ENCODE results near the gene LATS2. TPM values are rescaled to one million over a fixed set of nuclear protein-coding genes. Genes with fewer than 3 reads are reported as not detected.
A peak's percentile ranks its signal among the peaks of the same experiment; 100 is the strongest.

The LATS2 gene
- total and polyA plus RNA-seq, 12 donors: 9.7 to 46.1 (median 25.2) TPM

GRCh38 chr13:21067848-21068247 is 6.5 kb upstream of the LATS2 start:
- 76 to 91% methylated on average over 4 of the region's 4 CpGs for WGBS, 2 donors
- H3K27me3 ChIP-seq: no peaks in the 10 kb centered on the region
- peaks cover 0 to 38% (median 0%) of the 10 kb centered on the region in 9 donors for H3K4me1 ChIP-seq
- H3K27ac ChIP-seq: no peak overlapping the region
- intact Hi-C loops (cut with DNase I): loop anchor here in 1 of 10 donors (10.0 kb wide), 1 partner anchor 73 kb away; no protein-coding TSS in a partner anchor
- ATAC-seq: no peak
- no peak overlapping the region for H3K4me3 ChIP-seq
- no peaks in the 10 kb centered on the region for H3K9me3 ChIP-seq
- no peaks in the 10 kb centered on the region for H3K36me3 ChIP-seq
- no peak for DNase-seq
- no peak for TF ChIP-seq CTCF (IDR thresholded peaks at IDR 0.05)

GRCh38 chr13:21066946-21067345 is 5.6 kb upstream of the LATS2 start:
- no peak for ATAC-seq
- H3K27ac ChIP-seq: no peak overlapping the region
- H3K36me3 ChIP-seq: no peaks in the 10 kb centered on the region
- H3K4me3 ChIP-seq: no peak overlapping the region
- intact Hi-C loops (cut with DNase I): loop anchor here in 1 of 10 donors (10.0 kb wide), 1 partner anchor 72 kb away; no protein-coding TSS in a partner anchor
- 94 to 96% methylated on average over 4 of the region's 4 CpGs for WGBS, 2 donors
- H3K27me3 ChIP-seq: no peaks in the 10 kb centered on the region
- no peaks in the 10 kb centered on the region for H3K9me3 ChIP-seq
- DNase-seq: no peak
- H3K4me1 ChIP-seq: peaks cover 0 to 39% (median 1%) of the 10 kb centered on the region in 9 donors
- no peak for TF ChIP-seq CTCF (IDR thresholded peaks at IDR 0.05)

GRCh38 chr13:21065686-21066085 is 4.3 kb upstream of the LATS2 start:
- Histone ChIP-seq H3K27me3 (no peaks in the 10 kb centered on the region), H3K4me3 (no peak overlapping the region), H3K9me3 (no peaks in the 10 kb centered on the region), H3K4me1 (peaks cover 0 to 38% (median 5%) of the 10 kb centered on the region in 9 donors), H3K27ac (peak overlapping the region in 1 of 10 donors; percentile 65), H3K36me3 (no peaks in the 10 kb centered on the region)
- TF ChIP-seq CTCF (IDR thresholded peaks at IDR 0.05): no peak
- ATAC-seq (no peak), DNase-seq (no peak)
- 88 to 92% methylated on average over 2 of the region's 2 CpGs for WGBS, 2 donors
- intact Hi-C loops (cut with DNase I): loop anchor here in 1 of 10 donors (10.0 kb wide), 1 partner anchor 71 kb away; no protein-coding TSS in a partner anchor

- no peaks in the 10 kb centered on the region for H3K36me3 ChIP-seq
- ATAC-seq (no peak), DNase-seq (no peak)
- no peak for TF ChIP-seq CTCF (IDR thresholded peaks at IDR 0.05)
- H3K9me3 ChIP-seq: no peaks in the 10 kb centered on the region
- WGBS, 2 donors: 87 to 98% methylated on average over 2 of the region's 2 CpGs
- H3K4me3 ChIP-seq: no peak overlapping the region
- intact Hi-C loops (cut with DNase I): loop anchor here in 6 of 10 donors (5.0 to 10.0 kb wide), 2 partner anchors 68 to 121 kb away; no protein-coding TSS in a partner anchor
- no peaks in the 10 kb centered on the region for H3K27me3 ChIP-seq
- H3K27ac ChIP-seq: no peak overlapping the region
- peaks cover 6 to 49% (median 27%) of the 10 kb centered on the region in 9 donors for H3K4me1 ChIP-seq
These were observed 1.6 kb upstream of the LATS2 start for GRCh38 chr13:21063031-21063430.
